Hindlimb muscle (tissue), 1 donor: ENCODE data around the gene AP3S1. TPM values are rescaled to one million over a fixed set of nuclear protein-coding genes. Genes with fewer than 3 reads are reported as not detected.
"Not testable (repeated sequence)": the region's sequence is repeated elsewhere in the genome, so short reads cannot be mapped to it uniquely, and the experiment has no call there.

Experiments used
- DNase-seq: peaks from one replicate; pipeline ENCODE4 v3.0.0-alpha.2; 2013
- polyA plus RNA-seq: library from polyadenylated mRNA; unstranded; fragments of 120-200 nt; gene quantifications from one replicate; pipeline ENCODE4 v1.2.1, GENCODE V29; 2013; ENCODE audit not compliant: insufficient read length

AP3S1 gene
- polyA plus RNA-seq, 1 donor: 87.2 TPM

DNA sequence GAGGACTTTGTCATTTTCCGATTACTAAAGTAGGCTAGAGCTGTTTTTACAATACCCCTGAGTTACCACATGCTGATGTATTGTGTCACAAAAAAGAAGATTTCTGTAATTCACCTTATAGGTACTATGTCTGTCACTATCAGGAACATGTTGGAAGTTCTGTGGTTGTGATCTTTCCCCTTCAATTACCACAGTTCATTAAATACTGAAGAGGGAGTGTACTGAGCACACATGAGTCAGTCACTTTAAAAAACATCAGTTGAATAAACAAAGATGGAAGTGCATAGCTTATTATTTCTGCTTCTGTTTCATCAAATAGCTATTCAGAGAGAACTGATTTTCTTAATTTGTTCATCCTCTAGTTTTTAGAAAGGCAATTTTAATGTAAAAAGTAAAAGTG is 31.7 kb downstream of the AP3S1 start:
- DNase-seq: no peak

GRCh38 chr5:115875447-115875846 is 33.7 kb downstream of the AP3S1 start:
- no peak for DNase-seq

GRCh38 chr5:115877342-115877741 is 35.6 kb downstream of the AP3S1 start:
- not testable (repeated sequence) for DNase-seq

GRCh38 chr5:115882434-115882833 is 40.7 kb downstream of the AP3S1 start:
- DNase-seq: not testable (repeated sequence)

DNA sequence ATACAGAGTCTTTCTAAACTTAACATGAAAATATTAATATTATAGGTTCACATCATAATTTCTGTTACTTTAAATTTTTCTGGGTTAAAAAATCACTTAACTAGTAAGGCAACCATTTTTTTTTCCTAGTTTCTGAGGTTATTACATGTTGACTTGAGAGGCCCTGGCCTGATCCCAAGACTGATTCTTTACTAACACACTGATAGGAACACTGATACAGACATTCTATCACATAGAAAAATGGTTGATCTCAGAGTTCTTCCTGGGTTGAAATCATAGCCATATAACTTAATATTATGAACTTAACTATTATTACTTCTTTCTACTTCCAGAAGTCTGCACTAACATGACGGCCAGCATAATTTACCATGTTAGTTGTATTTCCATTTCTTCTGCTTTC is 43.0 kb downstream of the AP3S1 start:
- no peak for DNase-seq

DNA sequence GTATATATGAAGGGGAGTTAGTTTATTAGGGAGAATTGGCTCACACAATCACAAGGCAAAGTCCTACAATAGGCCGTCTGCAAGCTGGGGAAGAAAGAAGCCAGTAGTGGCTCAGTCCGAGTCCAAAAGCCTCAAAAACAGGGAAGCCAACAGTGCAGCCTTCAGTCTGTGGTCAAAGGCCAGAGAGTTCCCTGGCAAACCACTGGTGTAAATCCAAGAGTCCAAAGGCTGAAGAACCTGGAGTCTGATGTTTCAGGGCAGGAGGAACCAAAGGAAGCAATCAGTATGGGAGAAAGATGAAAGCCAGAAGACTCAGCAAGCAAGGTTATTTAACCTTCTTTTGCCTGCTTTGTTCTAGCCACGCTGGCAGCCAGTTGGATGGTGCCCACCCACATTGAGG is 43.5 kb downstream of the AP3S1 start:
- not testable (repeated sequence) for DNase-seq

DNA sequence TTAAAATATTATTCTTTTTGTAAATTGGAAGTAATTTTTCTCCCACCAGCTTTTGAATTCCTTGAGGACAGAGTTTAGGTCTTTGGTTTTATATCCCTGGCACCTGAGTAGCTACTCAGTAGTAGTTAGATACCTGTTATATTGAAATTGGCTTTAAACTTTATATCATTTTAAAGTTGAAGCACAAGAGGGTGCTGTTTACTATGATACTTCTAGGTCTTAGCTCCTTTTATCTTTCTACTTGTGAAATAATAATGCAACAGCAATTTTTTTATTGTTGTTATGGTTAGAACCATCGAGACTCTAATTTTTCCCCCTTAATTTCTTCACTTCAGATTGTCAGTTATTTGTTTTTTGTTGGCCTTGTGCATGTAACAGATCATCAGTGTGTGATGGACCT is 46.3 kb downstream of the AP3S1 start:
- peak; percentile 6 for DNase-seq

DNA sequence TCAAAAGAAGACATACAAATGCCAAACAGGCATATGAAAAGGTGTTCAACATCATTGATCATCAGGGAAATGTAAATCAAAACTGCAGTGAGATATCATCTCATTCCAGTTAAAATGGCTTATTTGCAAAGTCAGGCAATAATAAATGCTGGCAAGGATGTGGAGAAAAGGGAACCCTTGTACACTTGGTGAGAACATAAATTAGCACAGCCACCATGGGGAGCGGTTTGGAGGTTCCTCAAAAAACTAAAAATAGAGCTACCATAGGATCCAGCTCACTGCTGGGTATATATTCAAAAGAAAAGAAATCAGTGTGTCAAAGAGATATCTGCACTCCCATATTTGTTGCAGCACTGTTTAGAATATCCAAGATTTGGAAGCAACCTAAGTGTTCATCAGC is 50.3 kb downstream of the AP3S1 start:
- DNase-seq: no peak

GRCh38 chr5:115894342-115894741 is 52.6 kb downstream of the AP3S1 start:
- DNase-seq: no peak

DNA sequence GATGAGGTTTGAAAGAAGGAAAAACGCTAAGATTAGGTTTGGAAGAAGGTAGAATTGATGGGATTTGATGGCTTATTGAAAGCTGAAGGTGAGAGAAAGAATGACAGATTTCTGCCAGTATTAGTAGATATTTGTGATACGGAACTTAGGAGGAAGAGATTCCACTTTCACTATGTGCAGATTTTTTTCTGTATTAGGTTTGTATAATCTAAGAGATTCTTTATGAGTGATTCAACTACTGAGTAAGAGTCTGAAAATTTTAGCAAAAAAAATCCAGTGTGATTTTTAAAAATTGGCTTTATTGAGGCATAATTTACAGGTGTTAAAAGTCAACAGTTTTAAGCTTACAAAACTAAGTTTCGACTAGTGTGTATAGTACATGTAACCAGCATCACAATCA is 54.1 kb downstream of the AP3S1 start:
- no peak for DNase-seq

DNA sequence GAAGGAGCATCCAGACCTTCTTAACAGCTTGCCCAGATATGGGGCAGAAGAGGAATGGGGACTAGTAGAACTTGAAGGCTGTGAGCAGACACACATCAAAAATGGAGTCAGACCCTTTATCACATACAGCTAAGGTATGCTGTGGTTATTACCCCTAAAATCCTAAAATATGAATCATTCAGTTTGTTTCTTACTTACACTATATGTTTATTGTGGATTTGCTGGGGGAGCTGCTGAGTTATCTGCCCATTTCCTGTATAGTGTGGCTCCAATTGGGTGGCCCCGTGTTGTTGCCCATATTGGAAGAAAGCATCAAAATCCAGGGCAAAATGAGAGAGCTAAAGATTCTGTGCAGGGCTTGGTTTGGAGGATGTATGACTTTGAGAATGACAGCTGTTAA is 56.9 kb downstream of the AP3S1 start:
- no peak for DNase-seq

GRCh38 chr5:115907177-115907576 is 65.4 kb downstream of the AP3S1 start:
- no peak for DNase-seq

DNA sequence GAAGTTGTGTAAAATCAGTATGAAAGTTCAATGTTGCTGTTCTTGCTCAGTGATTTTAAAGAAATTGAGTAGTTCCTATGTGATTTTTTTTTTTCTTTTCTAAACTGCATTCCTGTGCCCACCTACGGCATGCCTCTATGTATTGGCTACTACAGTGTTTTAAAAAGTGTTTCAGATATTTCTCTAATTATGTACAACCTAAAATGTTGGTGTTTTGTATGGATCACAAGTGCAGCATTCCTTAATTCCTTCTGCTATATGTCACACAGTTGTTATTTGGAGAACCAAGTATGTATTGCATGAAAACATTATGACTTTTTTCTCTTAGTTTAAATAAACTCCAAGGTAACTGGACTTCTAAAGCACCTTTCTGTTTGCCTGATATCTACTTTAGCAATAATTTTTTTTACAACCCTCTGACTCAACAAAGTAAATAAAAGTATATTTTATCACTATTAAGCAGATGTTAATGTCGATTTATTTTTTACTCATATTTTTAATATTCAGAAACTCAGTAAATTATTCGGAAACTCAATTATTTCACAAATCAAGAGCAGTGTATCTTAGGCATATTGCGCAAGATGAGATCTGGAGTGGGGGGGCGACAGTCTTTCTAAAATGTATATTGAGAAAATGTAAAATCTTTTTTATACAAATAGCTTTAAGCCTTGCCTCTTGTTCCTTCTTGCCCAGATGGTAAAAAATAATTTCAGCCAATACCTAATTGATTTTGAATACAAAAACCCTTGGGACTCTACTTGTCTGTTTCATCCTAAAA is 72.1 kb downstream of the AP3S1 start:
- DNase-seq: not testable (repeated sequence)

DNA sequence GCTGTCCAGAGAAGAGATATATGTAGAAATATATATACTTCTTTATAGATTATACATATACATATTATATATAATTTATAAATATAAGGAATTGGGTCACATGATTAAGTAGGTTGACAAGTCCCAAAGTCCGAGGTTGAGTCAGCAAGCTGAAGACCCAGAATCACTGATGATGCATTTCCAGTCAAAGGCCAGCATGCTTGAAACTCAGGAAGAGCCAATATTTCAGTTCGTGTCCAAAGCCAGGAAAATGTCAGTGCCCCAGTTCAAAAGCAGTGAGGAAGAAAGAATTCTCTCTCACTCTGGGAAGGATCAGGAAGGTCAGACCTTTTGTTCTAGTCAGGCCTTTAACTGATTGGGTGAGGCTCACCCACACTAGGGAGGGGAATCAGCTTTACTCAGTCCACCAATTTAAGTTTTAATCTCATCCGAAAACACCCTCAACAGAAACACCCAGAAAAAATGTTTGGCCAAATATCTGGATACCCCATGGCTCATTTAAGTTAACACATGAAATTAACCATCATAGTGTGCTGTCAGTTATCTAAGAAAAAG is 78.5 kb downstream of the AP3S1 start:
- DNase-seq: no peak

GRCh38 chr5:115928578-115929407 is 87.1 kb downstream of the AP3S1 start:
- not testable (repeated sequence) for DNase-seq

DNA sequence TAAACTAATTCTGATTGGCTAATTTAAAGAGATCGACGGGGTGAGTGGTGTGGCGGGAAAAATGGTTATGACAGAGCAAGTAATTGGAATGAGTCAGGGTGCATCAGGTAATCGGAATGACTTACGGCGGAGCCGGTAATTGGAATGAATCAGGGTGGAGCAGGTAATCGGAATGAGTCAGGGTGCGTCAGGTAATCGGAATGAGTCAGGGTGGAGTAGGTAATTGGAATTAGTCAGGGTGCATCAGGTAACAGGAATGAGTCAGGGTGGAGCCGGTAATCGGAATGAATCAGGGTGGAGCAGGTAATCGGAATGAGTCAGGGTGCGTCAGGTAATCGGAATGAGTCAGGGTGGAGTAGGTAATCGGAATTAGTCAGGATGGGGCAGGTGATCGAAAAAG is 88.4 kb downstream of the AP3S1 start:
- not testable (repeated sequence) for DNase-seq

DNA sequence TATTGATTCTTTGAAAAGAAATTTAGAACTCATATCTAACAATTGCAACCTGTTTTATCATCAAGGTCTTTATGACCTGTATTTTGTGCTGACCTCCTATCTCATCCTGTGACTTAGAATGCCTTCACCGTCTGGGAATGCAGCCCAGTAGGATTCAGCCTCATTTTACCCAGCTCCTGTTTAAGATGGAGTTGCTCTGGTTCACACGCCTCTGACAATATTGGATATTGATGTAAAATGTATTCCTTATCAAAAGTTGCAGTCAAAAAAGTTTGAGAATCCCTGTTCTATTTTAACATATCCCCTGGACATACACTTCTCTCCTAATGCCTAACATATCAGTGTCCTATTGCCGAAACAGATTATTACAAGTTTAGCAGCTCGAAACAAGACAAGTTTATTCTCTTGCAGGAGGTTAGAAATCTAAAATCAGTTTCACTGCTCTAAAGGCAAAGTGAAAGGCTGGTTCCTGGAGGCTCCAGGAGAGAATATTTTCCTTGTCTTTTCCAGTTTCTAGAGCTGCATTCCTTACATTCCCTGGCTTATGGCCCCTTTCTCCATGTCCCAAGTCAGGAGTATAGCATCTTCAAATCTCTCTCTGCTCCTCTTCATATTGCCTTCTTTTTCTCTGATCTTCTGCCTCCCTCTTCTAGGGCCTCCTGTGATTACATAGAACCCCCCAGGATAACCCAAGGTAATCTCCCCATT is 89.0 kb downstream of the AP3S1 start:
- DNase-seq: no peak

GRCh38 chr5:115932991-115933390 is 91.3 kb downstream of the AP3S1 start:
- DNase-seq: no peak

DNA sequence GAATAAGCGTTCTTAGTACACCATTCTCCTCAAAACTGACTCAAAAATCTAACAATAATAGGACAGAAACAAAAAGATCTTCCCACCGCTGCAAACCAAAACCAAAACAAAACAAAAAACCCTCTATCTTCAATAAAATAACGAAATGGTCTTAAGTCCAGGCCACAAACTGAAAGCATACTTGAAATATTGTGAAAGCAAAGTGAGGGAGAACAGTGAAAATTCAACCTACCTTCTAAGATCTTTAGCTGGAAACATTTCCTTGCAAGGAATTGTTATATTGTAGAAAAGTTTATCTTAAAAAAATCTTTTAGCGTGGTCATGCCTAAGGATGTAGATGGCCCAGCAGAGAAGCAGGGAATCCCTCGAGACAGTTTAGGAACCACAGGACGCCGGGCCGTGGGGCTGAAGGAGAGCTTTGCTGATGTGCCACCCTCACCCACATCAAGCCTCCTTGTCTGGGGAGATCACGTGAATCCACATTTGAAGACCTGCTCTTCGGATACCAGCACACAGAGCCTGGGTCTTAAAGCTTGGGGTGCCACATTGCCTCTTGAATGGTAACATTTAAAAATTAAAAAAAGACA is 92.7 kb downstream of the AP3S1 start:
- no peak for DNase-seq

GRCh38 chr5:115936031-115936430 is 94.3 kb downstream of the AP3S1 start:
- DNase-seq: no peak

DNA sequence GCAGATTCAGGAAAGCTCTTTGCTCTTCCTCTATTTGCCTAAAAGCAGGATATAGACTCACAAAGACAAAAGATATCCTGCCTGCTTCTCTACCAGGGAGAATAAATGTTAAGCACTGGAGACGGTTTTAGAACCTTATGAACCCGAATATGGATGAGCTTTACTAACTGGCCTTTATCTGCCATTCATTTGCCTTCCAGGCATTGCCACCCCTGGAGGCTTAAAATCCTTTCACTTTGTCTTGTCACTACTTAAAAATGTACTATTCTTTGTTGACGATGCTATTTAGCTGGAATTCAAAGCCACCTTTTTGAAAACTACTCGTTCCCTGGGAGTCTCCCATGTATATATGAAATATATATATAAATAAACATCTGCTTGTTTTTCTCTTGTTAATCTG is 97.3 kb downstream of the AP3S1 start:
- DNase-seq: no peak

DNA sequence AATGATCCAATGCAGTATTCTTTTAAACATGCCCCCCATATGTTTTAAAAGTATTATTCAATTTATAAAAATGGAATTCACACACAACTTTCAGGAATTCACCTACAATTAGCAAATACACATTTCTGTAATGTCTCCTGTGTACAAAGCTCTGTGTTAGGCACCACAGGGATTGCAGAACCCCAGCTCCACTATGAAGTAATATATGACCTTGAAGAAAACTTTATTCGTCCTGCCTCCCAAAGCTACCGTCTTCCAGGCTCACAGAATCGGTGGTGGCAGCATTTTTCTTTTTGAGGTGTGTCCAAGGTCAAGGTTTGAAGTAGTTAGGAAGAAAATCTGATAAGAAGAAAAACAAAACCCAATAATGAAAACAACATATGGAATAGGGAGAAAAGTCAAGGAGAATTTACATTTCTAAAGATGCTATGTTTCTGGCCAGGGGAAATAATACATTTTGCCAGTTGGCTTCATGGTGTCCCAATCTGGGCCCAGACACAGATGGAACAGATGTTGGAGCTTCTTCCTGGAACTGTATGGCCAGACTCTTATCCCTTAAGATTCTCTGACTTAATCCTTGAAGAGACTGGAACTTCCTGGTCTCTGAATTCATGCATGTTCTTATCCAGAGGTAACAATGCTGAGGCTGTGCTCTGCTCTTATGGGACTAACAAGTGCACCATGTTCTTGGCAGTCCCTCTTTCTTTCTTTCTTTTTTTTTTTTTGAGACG is 98.5 kb downstream of the AP3S1 start:
- DNase-seq: peak; percentile 77
